ENCODE data around the gene ODF4. TPM values are rescaled to one million over a fixed set of nuclear protein-coding genes. Genes with fewer than 3 reads are reported as not detected.

ODF4 gene
- total and polyA plus RNA-seq, 2 of the 13 experiments (the other 11 are each of a cell fraction or from before 2014, with no cell fraction given), result not detected

DNA sequence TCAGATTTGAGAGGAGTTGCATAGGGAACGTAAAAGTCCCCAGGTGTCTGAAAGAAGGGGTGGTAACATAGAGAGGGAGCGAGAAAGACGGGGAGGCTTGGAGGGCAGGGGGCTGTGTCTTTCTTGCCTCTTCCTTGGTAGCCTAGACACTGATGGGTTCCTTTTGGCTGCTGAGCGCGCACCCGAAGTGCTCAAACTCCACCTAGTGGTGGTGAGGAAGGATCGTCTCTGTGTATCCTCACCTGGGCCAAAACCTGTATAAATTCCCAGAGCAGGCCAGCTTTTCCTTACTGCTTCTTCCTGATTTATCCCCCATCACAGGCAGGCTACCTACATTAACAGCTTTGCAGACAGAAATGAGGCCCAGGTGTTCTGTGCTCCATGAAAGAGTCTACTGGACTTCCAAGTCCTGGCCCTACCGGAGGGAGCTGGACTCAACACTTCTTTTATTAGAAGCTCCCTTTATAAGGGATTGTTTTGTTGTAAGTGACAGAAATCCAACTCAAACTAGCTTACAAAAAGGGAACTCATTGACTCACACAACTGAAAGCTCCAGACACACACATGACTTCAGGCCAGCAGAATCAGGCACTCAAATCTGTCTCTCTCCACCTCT lies 38.9 kb upstream of the ODF4 start (continued):
- TF ChIP-seq PRPF4 (IDR thresholded peaks at IDR 0.05; ENCODE audit: low read depth, low read length, poor library complexity, severe bottlenecking), result no peak
- no peak for TF ChIP-seq ZBTB8A (CRISPR knock-in tag; IDR thresholded peaks at IDR 0.05; ENCODE audit: borderline replicate concordance, low read depth)
- TF ChIP-seq KDM6A (CRISPR knock-in tag; IDR thresholded peaks at IDR 0.05; ENCODE audit: low read depth), result no peak
- TF ChIP-seq, protein P1, sequence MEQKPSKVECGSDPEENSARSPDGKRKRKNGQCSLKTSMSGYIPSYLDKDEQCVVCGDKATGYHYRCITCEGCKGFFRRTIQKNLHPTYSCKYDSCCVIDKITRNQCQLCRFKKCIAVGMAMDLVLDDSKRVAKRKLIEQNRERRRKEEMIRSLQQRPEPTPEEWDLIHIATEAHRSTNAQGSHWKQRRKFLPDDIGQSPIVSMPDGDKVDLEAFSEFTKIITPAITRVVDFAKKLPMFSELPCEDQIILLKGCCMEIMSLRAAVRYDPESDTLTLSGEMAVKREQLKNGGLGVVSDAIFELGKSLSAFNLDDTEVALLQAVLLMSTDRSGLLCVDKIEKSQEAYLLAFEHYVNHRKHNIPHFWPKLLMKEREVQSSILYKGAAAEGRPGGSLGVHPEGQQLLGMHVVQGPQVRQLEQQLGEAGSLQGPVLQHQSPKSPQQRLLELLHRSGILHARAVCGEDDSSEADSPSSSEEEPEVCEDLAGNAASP (CRISPR knock-in tag; IDR thresholded peaks at IDR 0.05; ENCODE audit: borderline replicate concordance), result peak; percentile 50; the same call in 1 of the 2 replicates
- TF ChIP-seq, protein P2, sequence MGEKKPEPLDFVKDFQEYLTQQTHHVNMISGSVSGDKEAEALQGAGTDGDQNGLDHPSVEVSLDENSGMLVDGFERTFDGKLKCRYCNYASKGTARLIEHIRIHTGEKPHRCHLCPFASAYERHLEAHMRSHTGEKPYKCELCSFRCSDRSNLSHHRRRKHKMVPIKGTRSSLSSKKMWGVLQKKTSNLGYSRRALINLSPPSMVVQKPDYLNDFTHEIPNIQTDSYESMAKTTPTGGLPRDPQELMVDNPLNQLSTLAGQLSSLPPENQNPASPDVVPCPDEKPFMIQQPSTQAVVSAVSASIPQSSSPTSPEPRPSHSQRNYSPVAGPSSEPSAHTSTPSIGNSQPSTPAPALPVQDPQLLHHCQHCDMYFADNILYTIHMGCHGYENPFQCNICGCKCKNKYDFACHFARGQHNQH (CRISPR knock-in tag; IDR thresholded peaks at IDR 0.05), result peak; percentile 63; the same call in 1 of the 2 replicates
- TF ChIP-seq, protein P3, sequence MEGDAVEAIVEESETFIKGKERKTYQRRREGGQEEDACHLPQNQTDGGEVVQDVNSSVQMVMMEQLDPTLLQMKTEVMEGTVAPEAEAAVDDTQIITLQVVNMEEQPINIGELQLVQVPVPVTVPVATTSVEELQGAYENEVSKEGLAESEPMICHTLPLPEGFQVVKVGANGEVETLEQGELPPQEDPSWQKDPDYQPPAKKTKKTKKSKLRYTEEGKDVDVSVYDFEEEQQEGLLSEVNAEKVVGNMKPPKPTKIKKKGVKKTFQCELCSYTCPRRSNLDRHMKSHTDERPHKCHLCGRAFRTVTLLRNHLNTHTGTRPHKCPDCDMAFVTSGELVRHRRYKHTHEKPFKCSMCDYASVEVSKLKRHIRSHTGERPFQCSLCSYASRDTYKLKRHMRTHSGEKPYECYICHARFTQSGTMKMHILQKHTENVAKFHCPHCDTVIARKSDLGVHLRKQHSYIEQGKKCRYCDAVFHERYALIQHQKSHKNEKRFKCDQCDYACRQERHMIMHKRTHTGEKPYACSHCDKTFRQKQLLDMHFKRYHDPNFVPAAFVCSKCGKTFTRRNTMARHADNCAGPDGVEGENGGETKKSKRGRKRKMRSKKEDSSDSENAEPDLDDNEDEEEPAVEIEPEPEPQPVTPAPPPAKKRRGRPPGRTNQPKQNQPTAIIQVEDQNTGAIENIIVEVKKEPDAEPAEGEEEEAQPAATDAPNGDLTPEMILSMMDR (CRISPR knock-in tag; IDR thresholded peaks at IDR 0.05), result peak; percentile 93
- 0 out of 2 replicates have a peak, but pooled peaks have one; percentile 6 for TF ChIP-seq FOSL2 (CRISPR knock-in tag; IDR thresholded peaks at IDR 0.05)
- TF ChIP-seq, protein P4, sequence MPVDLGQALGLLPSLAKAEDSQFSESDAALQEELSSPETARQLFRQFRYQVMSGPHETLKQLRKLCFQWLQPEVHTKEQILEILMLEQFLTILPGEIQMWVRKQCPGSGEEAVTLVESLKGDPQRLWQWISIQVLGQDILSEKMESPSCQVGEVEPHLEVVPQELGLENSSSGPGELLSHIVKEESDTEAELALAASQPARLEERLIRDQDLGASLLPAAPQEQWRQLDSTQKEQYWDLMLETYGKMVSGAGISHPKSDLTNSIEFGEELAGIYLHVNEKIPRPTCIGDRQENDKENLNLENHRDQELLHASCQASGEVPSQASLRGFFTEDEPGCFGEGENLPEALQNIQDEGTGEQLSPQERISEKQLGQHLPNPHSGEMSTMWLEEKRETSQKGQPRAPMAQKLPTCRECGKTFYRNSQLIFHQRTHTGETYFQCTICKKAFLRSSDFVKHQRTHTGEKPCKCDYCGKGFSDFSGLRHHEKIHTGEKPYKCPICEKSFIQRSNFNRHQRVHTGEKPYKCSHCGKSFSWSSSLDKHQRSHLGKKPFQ (CRISPR knock-in tag; IDR thresholded peaks at IDR 0.05; ENCODE audit: insufficient replicate concordance), result no peak
- peak; percentile 24; the same call in 1 of the 2 replicates for TF ChIP-seq NCOA2 (CRISPR knock-in tag; IDR thresholded peaks at IDR 0.05)
- TF ChIP-seq KDM2A (CRISPR knock-in tag; IDR thresholded peaks at IDR 0.05; ENCODE audit: borderline replicate concordance, low read depth), result peak; percentile 61; the same call in 1 of the 2 replicates
- TF ChIP-seq, protein P5, sequence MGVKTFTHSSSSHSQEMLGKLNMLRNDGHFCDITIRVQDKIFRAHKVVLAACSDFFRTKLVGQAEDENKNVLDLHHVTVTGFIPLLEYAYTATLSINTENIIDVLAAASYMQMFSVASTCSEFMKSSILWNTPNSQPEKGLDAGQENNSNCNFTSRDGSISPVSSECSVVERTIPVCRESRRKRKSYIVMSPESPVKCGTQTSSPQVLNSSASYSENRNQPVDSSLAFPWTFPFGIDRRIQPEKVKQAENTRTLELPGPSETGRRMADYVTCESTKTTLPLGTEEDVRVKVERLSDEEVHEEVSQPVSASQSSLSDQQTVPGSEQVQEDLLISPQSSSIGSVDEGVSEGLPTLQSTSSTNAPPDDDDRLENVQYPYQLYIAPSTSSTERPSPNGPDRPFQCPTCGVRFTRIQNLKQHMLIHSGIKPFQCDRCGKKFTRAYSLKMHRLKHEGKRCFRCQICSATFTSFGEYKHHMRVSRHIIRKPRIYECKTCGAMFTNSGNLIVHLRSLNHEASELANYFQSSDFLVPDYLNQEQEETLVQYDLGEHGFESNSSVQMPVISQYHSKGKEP (CRISPR knock-in tag; IDR thresholded peaks at IDR 0.05), result peak; percentile 53; the same call in 1 of the 2 replicates
- peak; percentile 84 for TF ChIP-seq RAD21 (CRISPR knock-in tag; IDR thresholded peaks at IDR 0.05)
- TF ChIP-seq ZNF230 (CRISPR knock-in tag; IDR thresholded peaks at IDR 0.05), result 0 out of 2 replicates have a peak, but pooled peaks have one; percentile 28
- peak; percentile 21; the same call in 1 of the 2 replicates for TF ChIP-seq PITX1 (CRISPR knock-in tag; IDR thresholded peaks at IDR 0.05)
- TF ChIP-seq, protein P6, sequence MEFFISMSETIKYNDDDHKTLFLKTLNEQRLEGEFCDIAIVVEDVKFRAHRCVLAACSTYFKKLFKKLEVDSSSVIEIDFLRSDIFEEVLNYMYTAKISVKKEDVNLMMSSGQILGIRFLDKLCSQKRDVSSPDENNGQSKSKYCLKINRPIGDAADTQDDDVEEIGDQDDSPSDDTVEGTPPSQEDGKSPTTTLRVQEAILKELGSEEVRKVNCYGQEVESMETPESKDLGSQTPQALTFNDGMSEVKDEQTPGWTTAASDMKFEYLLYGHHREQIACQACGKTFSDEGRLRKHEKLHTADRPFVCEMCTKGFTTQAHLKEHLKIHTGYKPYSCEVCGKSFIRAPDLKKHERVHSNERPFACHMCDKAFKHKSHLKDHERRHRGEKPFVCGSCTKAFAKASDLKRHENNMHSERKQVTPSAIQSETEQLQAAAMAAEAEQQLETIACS (CRISPR knock-in tag; IDR thresholded peaks at IDR 0.05), result 0 out of 2 replicates have a peak, but pooled peaks have one; percentile 28
- 0 out of 4 replicates have a peak, but pooled peaks of 1 of the 2 experiments have one; percentile 26 for TF ChIP-seq KLF16 (CRISPR knock-in tag; IDR thresholded peaks at IDR 0.05)
- TF ChIP-seq, protein P7, sequence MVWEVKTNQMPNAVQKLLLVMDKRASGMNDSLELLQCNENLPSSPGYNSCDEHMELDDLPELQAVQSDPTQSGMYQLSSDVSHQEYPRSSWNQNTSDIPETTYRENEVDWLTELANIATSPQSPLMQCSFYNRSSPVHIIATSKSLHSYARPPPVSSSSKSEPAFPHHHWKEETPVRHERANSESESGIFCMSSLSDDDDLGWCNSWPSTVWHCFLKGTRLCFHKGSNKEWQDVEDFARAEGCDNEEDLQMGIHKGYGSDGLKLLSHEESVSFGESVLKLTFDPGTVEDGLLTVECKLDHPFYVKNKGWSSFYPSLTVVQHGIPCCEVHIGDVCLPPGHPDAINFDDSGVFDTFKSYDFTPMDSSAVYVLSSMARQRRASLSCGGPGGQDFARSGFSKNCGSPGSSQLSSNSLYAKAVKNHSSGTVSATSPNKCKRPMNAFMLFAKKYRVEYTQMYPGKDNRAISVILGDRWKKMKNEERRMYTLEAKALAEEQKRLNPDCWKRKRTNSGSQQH (CRISPR knock-in tag; IDR thresholded peaks at IDR 0.05; ENCODE audit: low read depth), result 0 out of 2 replicates have a peak, but pooled peaks have one; percentile 48
